Measurements from ENCODE around the gene MOGAT1.

- TF ChIP-seq, protein P1, sequence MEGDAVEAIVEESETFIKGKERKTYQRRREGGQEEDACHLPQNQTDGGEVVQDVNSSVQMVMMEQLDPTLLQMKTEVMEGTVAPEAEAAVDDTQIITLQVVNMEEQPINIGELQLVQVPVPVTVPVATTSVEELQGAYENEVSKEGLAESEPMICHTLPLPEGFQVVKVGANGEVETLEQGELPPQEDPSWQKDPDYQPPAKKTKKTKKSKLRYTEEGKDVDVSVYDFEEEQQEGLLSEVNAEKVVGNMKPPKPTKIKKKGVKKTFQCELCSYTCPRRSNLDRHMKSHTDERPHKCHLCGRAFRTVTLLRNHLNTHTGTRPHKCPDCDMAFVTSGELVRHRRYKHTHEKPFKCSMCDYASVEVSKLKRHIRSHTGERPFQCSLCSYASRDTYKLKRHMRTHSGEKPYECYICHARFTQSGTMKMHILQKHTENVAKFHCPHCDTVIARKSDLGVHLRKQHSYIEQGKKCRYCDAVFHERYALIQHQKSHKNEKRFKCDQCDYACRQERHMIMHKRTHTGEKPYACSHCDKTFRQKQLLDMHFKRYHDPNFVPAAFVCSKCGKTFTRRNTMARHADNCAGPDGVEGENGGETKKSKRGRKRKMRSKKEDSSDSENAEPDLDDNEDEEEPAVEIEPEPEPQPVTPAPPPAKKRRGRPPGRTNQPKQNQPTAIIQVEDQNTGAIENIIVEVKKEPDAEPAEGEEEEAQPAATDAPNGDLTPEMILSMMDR (IDR thresholded peaks at IDR 0.05), result no peak
- TF ChIP-seq POLR2A (IDR thresholded peaks at IDR 0.05) (no peak), EP300 (IDR thresholded peaks at IDR 0.05) (no peak), POLR2AphosphoS5 (IDR thresholded peaks at IDR 0.05) (no peak)
Observed at GRCh38 chr2:222738809-222739208, 67.4 kb downstream of the MOGAT1 start.
